SH-SY5Y (cell line): ENCODE data around the gene PDYN.

ENCODE experiments used
- GATA2 ChIP-seq: IDR thresholded peaks from 2 replicates; pipeline ENCODE4 v1.6.1; 2011; ENCODE audit warnings: mild to moderate bottlenecking, low read depth, low read length
- GATA3 ChIP-seq: IDR thresholded peaks from 2 replicates; pipeline ENCODE4 v1.6.1; 2011; ENCODE audit warnings: low read depth, mild to moderate bottlenecking, low read length, moderate library complexity

- no peak for TF ChIP-seq GATA2
- no peak for TF ChIP-seq GATA3
These were observed 3.8 kb upstream of the PDYN start for GRCh38 chr20:1997483-1998192.
